Panc1 (cell line): ENCODE measurements around the gene EREG.

Experiments used
- POLR2AphosphoS5 ChIP-seq: IDR thresholded peaks from 2 replicates; pipeline ENCODE4 v1.6.1; 2012; ENCODE audit warnings: mild to moderate bottlenecking, low read depth, low read length, moderate library complexity
- SIN3A ChIP-seq: IDR thresholded peaks from 2 replicates; pipeline ENCODE4 v1.6.1; 2012; ENCODE audit warnings: low read depth, mild to moderate bottlenecking, low read length, moderate library complexity, borderline replicate concordance; ENCODE audit not compliant: insufficient read depth
- TCF7L2 ChIP-seq: IDR thresholded peaks from 2 replicates; pipeline ENCODE4 v1.6.1; 2011; ENCODE audit warnings: mild to moderate bottlenecking, low read depth, low read length, inconsistent platforms
- TF ChIP-seq, protein P1 (sequence below): fragments of 450-650 bp; IDR thresholded peaks from 2 replicates; pipeline ENCODE4 v1.5.1; 2017; ENCODE audit warnings: mild to moderate bottlenecking
- TF ChIP-seq, protein P2 (sequence below), 2 experiments: IDR thresholded peaks; 2 replicates each; pipeline ENCODE4 v1.6.1; 2011 to 2012; ENCODE audit warnings: low read depth in 2 of 2, control low read depth in 1 of 2, low read length in 1 of 2, mild to moderate bottlenecking in 1 of 2, moderate library complexity in 1 of 2; ENCODE audit not compliant: insufficient read depth in 1 of 2

DNA sequence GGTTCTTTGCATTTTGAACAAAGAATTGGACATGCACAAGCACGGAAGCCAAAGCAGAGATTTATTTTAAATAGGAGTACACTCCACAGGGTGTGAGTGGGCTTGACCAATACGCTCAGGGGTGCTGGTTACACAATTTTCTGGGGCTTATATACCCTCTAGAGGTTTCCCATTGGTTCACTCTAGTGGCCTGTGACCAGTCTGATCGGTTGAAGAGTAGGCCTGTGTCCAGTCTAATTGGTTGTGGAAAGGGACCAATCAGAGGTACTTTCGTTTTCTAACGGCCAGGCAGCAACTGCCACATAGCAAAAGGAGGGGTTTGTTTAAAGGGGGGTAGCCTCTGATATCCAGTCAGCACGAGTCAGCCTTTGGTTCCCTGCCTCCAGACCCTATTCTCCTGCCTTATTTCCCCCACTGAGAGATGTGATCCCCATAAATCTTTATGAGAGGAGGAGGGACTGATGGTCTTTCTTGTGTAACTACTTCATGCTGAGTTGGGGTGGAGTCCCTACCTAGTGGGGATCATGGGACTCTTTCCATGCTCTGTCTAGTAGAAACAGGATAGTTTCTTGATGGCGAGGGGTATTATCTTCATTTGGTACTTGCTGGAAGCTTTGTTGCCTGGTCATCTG lies 68.7 kb downstream of the EREG start:
- TF ChIP-seq, protein P1, sequence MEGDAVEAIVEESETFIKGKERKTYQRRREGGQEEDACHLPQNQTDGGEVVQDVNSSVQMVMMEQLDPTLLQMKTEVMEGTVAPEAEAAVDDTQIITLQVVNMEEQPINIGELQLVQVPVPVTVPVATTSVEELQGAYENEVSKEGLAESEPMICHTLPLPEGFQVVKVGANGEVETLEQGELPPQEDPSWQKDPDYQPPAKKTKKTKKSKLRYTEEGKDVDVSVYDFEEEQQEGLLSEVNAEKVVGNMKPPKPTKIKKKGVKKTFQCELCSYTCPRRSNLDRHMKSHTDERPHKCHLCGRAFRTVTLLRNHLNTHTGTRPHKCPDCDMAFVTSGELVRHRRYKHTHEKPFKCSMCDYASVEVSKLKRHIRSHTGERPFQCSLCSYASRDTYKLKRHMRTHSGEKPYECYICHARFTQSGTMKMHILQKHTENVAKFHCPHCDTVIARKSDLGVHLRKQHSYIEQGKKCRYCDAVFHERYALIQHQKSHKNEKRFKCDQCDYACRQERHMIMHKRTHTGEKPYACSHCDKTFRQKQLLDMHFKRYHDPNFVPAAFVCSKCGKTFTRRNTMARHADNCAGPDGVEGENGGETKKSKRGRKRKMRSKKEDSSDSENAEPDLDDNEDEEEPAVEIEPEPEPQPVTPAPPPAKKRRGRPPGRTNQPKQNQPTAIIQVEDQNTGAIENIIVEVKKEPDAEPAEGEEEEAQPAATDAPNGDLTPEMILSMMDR, result no peak
- TF ChIP-seq POLR2AphosphoS5 (no peak), SIN3A (no peak), TCF7L2 (no peak)
- TF ChIP-seq, protein P2, sequence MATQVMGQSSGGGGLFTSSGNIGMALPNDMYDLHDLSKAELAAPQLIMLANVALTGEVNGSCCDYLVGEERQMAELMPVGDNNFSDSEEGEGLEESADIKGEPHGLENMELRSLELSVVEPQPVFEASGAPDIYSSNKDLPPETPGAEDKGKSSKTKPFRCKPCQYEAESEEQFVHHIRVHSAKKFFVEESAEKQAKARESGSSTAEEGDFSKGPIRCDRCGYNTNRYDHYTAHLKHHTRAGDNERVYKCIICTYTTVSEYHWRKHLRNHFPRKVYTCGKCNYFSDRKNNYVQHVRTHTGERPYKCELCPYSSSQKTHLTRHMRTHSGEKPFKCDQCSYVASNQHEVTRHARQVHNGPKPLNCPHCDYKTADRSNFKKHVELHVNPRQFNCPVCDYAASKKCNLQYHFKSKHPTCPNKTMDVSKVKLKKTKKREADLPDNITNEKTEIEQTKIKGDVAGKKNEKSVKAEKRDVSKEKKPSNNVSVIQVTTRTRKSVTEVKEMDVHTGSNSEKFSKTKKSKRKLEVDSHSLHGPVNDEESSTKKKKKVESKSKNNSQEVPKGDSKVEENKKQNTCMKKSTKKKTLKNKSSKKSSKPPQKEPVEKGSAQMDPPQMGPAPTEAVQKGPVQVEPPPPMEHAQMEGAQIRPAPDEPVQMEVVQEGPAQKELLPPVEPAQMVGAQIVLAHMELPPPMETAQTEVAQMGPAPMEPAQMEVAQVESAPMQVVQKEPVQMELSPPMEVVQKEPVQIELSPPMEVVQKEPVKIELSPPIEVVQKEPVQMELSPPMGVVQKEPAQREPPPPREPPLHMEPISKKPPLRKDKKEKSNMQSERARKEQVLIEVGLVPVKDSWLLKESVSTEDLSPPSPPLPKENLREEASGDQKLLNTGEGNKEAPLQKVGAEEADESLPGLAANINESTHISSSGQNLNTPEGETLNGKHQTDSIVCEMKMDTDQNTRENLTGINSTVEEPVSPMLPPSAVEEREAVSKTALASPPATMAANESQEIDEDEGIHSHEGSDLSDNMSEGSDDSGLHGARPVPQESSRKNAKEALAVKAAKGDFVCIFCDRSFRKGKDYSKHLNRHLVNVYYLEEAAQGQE (IDR thresholded peaks at IDR 0.05; ENCODE audit: insufficient read depth in 1 of 2, low read depth in 2 of 2, low read length in 1 of 2), result no peak
